Endodermal cell (in vitro differentiated cells): ENCODE data around the gene HEXIM1. TPM values are rescaled to one million over a fixed set of nuclear protein-coding genes. Genes with fewer than 3 reads are reported as not detected.
A peak's percentile ranks its signal among the peaks of the same experiment; 100 is the strongest.

Source experiments
- DNase-seq: peaks from one replicate; pipeline ENCODE4 v3.0.0-alpha.2; 2017
- H3K27ac ChIP-seq: 2 replicates; pipeline ENCODE4 v1.5.1; 2013; ENCODE audit warnings: mild to moderate bottlenecking, low read depth, low read length, moderate library complexity
- H3K27me3 ChIP-seq: 2 replicates; pipeline ENCODE4 v1.6.1; 2013; ENCODE audit warnings: mild to moderate bottlenecking, low read length, moderate library complexity; ENCODE audit not compliant: insufficient read depth, control insufficient read depth, poor library complexity, severe bottlenecking
- H3K36me3 ChIP-seq: 2 replicates; pipeline ENCODE4 v1.7.0; 2013; ENCODE audit warnings: mild to moderate bottlenecking, low read length, moderate library complexity; ENCODE audit not compliant: control insufficient read depth, insufficient read depth
- H3K4me1 ChIP-seq: one replicate; pipeline ENCODE4 v1.7.0; 2013; ENCODE audit warnings: low read length; ENCODE audit not compliant: control insufficient read depth, insufficient read depth
- H3K4me3 ChIP-seq: 2 replicates; pipeline ENCODE4 v1.5.1; 2013; ENCODE audit warnings: mild to moderate bottlenecking, low read length, moderate library complexity
- H3K9ac ChIP-seq: 2 replicates; pipeline ENCODE4 v1.6.1; 2013; ENCODE audit warnings: mild to moderate bottlenecking, low read length, moderate library complexity; ENCODE audit not compliant: poor library complexity, severe bottlenecking; ENCODE audit errors: extremely low read depth
- H3K9me3 ChIP-seq: 2 replicates; pipeline ENCODE4 v1.6.1; 2013; ENCODE audit warnings: mild to moderate bottlenecking, low read length, moderate library complexity; ENCODE audit not compliant: control insufficient read depth
- H3K27ac Mint-ChIP-seq: 2 replicates; pipeline ENCODE4 v1.8.0; 2020; ENCODE audit warnings: mixed read lengths
- H3K27me3 Mint-ChIP-seq: 2 replicates; pipeline ENCODE4 v1.8.0; 2021; ENCODE audit warnings: mild to moderate bottlenecking, mixed read lengths; ENCODE audit not compliant: insufficient read depth
- H3K36me3 Mint-ChIP-seq: 2 replicates; pipeline ENCODE4 v1.8.0; 2020; ENCODE audit warnings: low read depth, mixed read lengths
- H3K4me1 Mint-ChIP-seq: 2 replicates; pipeline ENCODE4 v1.8.0; 2020; ENCODE audit warnings: mixed read lengths
- H3K4me3 Mint-ChIP-seq: 2 replicates; pipeline ENCODE4 v1.8.0; 2020; ENCODE audit warnings: mild to moderate bottlenecking, moderate library complexity, mixed read lengths
- H3K9me3 Mint-ChIP-seq: 2 replicates; pipeline ENCODE4 v1.8.0; 2020; ENCODE audit warnings: mild to moderate bottlenecking, mixed read lengths
- WGBS, 2 experiments: methylation state at CpG; one replicate each; pipeline versions ENCODE4 v1.1.5 to v1.1.7; 2013; ENCODE audit warnings: missing lambda C conversion rate in 2 of 2, mixed read lengths in 1 of 2; ENCODE audit not compliant: insufficient coverage in 1 of 2, insufficient read length in 1 of 2; 5-methylcytosine and 5-hydroxymethylcytosine counted together
- total RNA-seq, 2 donors: library from RNA; stranded (reverse); fragmentation: NEBNext Ultra II Directional in 1 of 2; extraction: Animal tissue kit (Norgen Biotek cat#: 25700) in 1 of 2; gene quantifications; 2 replicates in 1 of 2; 3 replicates in 1 of 2; pipeline ENCODE4 v1.2.1, GENCODE V29; 2021
- TF ChIP-seq, protein P1 (sequence below): fragments of 200-600 bp; sonication (generic); conservative IDR thresholded peaks from 2 replicates; pipeline ENCODE4 v1.5.0; 2021; ENCODE audit warnings: antibody characterized with exemption, mild to moderate bottlenecking

HEXIM1 gene
- total RNA-seq, 2 donors from 2014 or later, result 37.0 to 39.2 TPM

DNA sequence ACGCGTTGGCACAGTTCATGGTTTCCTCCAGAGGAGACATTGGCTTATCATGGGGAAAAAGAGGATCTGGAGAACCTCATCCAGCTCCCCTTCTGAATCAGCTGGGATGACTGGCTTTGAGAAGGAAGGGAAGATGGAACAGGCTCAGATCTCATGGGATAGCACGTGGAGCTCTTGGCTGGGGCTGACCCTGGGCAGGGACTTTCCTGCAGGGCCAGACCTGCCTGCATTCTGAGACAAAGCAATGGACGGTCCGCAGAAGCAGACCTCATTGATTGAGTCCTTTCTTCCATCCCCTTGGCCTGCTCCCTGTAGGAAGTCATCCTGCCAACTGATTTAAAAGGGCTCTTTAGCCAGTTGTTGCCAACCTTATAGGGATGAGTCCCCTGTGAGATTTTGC is 42.2 kb upstream of the HEXIM1 start:
- DNase-seq, result no peak
- Mint-ChIP-seq H3K4me3 (no peak overlapping the region), H3K36me3 (peaks cover 53% of the 10 kb centered on the region), H3K27me3 (no peaks in the 10 kb centered on the region), H3K27ac (no peak overlapping the region), H3K4me1 (no peaks in the 10 kb centered on the region), H3K9me3 (no peaks in the 10 kb centered on the region)
- Histone ChIP-seq H3K27ac (no peak overlapping the region), H3K4me1 (no peaks in the 10 kb centered on the region), H3K36me3 (peaks cover 62% of the 10 kb centered on the region), H3K4me3 (no peak overlapping the region), H3K9me3 (no peaks in the 10 kb centered on the region), H3K9ac (no peak overlapping the region), H3K27me3 (no peaks in the 10 kb centered on the region)
- WGBS, 2 experiments, result 94 to 95% methylated on average over 5 of the region's 5 CpGs
- TF ChIP-seq, protein P1, sequence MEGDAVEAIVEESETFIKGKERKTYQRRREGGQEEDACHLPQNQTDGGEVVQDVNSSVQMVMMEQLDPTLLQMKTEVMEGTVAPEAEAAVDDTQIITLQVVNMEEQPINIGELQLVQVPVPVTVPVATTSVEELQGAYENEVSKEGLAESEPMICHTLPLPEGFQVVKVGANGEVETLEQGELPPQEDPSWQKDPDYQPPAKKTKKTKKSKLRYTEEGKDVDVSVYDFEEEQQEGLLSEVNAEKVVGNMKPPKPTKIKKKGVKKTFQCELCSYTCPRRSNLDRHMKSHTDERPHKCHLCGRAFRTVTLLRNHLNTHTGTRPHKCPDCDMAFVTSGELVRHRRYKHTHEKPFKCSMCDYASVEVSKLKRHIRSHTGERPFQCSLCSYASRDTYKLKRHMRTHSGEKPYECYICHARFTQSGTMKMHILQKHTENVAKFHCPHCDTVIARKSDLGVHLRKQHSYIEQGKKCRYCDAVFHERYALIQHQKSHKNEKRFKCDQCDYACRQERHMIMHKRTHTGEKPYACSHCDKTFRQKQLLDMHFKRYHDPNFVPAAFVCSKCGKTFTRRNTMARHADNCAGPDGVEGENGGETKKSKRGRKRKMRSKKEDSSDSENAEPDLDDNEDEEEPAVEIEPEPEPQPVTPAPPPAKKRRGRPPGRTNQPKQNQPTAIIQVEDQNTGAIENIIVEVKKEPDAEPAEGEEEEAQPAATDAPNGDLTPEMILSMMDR, result no peak

GRCh38 chr17:45106582-45106981 is 41.7 kb upstream of the HEXIM1 start:
- H3K36me3 Mint-ChIP-seq, result peaks cover 51% of the 10 kb centered on the region
- no peak overlapping the region for H3K4me3 Mint-ChIP-seq
- Histone ChIP-seq H3K36me3 (peaks cover 61% of the 10 kb centered on the region), H3K27me3 (no peaks in the 10 kb centered on the region), H3K4me3 (no peak overlapping the region), H3K27ac (no peak overlapping the region), H3K9ac (no peak overlapping the region), H3K4me1 (no peaks in the 10 kb centered on the region), H3K9me3 (no peaks in the 10 kb centered on the region)
- no peaks in the 10 kb centered on the region for H3K27me3 Mint-ChIP-seq
- no peaks in the 10 kb centered on the region for H3K9me3 Mint-ChIP-seq
- 89 to 100% methylated on average over 3 to 5 of the region's 5 CpGs for WGBS, 2 experiments
- TF ChIP-seq, protein P1, result no peak
- DNase-seq, result no peak
- H3K27ac Mint-ChIP-seq, result peak overlapping the region; percentile 30
- no peaks in the 10 kb centered on the region for H3K4me1 Mint-ChIP-seq

DNA sequence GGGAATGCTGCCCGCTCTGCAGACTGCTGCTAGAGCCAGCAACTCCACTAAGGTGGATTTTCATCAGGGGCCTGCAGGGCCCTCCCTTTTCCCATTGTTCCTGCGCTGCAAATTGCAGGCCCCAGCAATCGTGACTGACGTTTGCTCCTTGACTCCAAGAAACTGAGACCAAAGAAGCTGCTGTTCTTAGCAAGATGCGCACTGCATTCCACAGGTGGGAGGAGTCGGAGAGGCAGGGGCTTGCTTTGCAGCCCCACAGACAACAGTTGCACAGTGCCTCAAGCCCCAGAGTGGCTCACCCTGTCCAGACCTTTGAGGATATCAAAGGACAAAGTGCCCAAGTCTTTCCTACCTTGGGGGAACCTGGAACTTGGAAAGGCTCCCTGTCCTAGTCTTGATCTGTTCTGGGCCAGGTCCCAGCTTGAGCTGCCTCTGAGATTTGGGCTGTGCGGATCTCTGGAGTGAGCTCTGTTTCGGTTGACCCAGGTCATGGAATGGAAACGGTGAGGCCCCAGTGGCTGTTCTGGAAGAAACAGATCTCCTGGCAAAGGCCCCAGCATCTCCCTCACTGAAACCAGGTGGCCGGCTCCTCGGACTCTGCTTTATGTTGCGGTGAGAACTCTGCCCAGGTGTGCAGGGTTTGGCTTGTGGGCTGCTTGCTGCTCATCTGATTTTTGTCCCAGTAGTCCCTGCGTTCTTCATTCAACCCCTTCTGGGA is 40.8 kb upstream of the HEXIM1 start:
- Mint-ChIP-seq H3K4me3 (no peak overlapping the region), H3K9me3 (no peaks in the 10 kb centered on the region), H3K4me1 (no peaks in the 10 kb centered on the region), H3K27ac (no peak overlapping the region), H3K36me3 (peaks cover 43% of the 10 kb centered on the region), H3K27me3 (no peaks in the 10 kb centered on the region)
- peak overlapping the region; percentile 49 for H3K27ac ChIP-seq
- H3K4me3 ChIP-seq, result no peak overlapping the region
- no peaks in the 10 kb centered on the region for H3K27me3 ChIP-seq
- DNase-seq, result no peak
- WGBS, 2 experiments, result 96 to 97% methylated on average over 12 to 13 of the region's 13 CpGs
- H3K9me3 ChIP-seq, result no peaks in the 10 kb centered on the region
- peaks cover 52% of the 10 kb centered on the region for H3K36me3 ChIP-seq
- H3K4me1 ChIP-seq, result no peaks in the 10 kb centered on the region
- no peak overlapping the region for H3K9ac ChIP-seq
- TF ChIP-seq, protein P1, result no peak
